Stimulated activated memory B cell treated with anti-CD40 and anti-IgM and Interleukin-4, amounts not matched to agents 10 μg/mL and 1 μg/mL and 100 μg/mL, for 72 hours (primary cell): ENCODE data around the gene FIGN.

Experiments
- ATAC-seq: fragments of 150-1000 bp; cut with Tn5 transposase; 2 replicates; pipeline ENCODE4 v1.10.0; 2021
- H3K27ac Mint-ChIP-seq: one replicate; pipeline ENCODE4 v1.8.0; 2022; ENCODE audit warnings: mild to moderate bottlenecking, mixed read lengths
- H3K27me3 Mint-ChIP-seq: one replicate; pipeline ENCODE4 v1.8.0; 2022; ENCODE audit warnings: mixed read lengths
- H3K36me3 Mint-ChIP-seq: one replicate; pipeline ENCODE4 v1.8.0; 2022; ENCODE audit warnings: mixed read lengths
- H3K4me1 Mint-ChIP-seq: one replicate; pipeline ENCODE4 v1.8.0; 2022; ENCODE audit warnings: mixed read lengths
- H3K4me3 Mint-ChIP-seq: one replicate; pipeline ENCODE4 v1.8.0; 2022; ENCODE audit warnings: mild to moderate bottlenecking, moderate library complexity, mixed read lengths
- H3K9me3 Mint-ChIP-seq: one replicate; pipeline ENCODE4 v1.8.0; 2022; ENCODE audit warnings: mixed read lengths

Gene FIGN

DNA sequence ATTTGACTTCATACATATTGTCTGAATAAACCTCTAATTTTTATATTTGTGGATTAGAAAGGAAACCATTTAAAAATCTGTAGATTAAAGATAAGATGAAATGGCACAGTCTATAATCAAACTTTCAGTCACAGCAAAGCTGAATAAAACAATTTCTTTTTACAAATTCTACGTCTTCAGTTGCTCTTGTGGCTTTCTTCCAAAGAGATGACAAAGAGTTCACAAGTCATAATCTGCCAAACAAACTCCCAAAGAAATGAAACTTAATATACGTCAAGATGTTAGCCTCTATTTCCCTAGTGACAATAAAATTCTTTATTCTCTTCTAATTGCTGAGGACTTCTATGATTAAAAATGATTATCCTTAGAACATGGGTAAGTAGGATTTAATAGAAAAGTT lies 66.3 kb downstream of the FIGN start:
- no peak for ATAC-seq
- Mint-ChIP-seq H3K4me3 (no peak overlapping the region), H3K27me3 (no peaks in the 10 kb centered on the region), H3K9me3 (no peaks in the 10 kb centered on the region), H3K27ac (no peak overlapping the region), H3K36me3 (no peaks in the 10 kb centered on the region), H3K4me1 (no peaks in the 10 kb centered on the region)

DNA sequence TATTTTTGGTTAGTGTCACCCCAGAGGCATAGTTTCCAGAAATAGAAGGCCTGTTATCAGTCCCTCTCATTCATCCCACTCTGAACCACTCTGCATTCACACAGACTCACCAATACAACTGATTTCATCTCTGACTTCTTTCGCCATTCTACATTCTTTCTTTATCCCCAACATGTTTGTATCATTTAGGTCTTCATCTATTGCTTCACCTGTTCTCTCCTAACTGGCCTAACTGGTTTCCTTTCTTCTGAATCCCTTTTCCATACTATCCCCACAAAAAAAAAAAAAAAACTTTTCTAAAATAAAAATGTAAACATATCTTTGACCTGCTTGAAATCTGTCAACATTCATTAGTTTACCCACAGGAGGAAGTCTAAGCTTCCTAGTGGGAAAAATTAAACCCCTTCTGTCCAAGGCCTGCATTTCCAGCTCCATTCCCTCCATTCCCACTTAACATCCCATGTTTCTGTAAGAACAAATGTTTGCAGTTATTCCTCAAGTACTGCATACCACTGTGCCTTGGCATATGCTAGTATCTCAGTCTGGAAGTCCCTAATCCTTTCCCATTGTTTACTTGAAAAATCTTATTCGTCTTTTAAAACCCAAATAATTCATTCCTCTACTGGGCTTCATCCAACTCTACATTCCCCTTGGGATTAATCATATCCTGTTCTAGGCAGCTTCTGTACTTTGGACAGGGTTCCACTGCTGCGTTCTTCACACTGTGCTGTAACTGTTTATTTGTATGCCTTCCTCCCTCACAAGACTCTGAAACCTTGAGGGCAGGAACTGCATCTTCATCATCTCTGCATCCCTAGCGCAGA lies 68.5 kb downstream of the FIGN start:
- Mint-ChIP-seq H3K27ac (no peak overlapping the region), H3K36me3 (no peaks in the 10 kb centered on the region), H3K9me3 (peaks cover 2% of the 10 kb centered on the region), H3K4me3 (no peak overlapping the region), H3K27me3 (no peaks in the 10 kb centered on the region), H3K4me1 (no peaks in the 10 kb centered on the region)
- no peak for ATAC-seq

DNA sequence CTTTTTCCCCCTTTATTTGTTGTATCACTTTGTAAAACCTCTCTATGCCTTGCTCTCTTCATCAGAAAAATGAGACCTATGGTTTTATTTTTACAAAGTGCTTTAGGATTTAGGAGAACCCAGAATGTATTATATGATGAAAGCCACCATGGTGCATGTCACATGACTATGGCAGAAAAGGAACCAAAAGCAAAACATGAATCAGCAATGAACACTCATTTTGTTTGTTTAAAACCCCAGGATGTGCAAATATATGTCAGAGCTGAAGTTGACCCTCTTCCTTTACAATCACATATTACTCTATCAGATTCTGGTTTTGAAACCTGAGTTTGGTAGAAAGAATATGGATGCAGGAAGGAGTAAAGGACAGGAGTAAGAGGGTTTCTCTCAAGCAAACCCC lies 70.0 kb downstream of the FIGN start:
- ATAC-seq, result no peak
- no peak overlapping the region for H3K4me3 Mint-ChIP-seq
- H3K9me3 Mint-ChIP-seq, result peaks cover 6% of the 10 kb centered on the region
- no peak overlapping the region for H3K27ac Mint-ChIP-seq
- H3K36me3 Mint-ChIP-seq, result no peaks in the 10 kb centered on the region
- H3K27me3 Mint-ChIP-seq, result no peaks in the 10 kb centered on the region
- no peaks in the 10 kb centered on the region for H3K4me1 Mint-ChIP-seq

DNA sequence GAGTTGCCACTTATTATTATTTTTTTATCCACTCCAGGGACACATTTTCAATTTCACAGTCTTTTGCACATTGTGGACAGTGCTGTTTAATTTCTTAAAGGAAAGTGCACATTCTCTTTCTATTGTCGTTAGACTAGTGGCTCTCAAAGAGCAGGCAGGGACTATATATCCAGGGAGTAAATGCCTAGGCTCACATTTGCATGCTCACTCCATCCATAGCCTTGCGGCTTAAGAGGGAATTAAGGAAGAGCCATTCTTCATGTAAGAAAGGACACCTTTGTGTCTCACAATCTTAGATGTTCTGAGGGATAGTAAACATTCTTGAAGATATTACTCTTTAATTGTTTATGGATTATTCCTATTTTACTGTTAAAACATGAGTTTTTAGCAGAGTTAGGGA lies 70.8 kb downstream of the FIGN start:
- H3K27ac Mint-ChIP-seq, result no peak overlapping the region
- ATAC-seq, result no peak
- H3K36me3 Mint-ChIP-seq, result no peaks in the 10 kb centered on the region
- no peak overlapping the region for H3K4me3 Mint-ChIP-seq
- peaks cover 6% of the 10 kb centered on the region for H3K9me3 Mint-ChIP-seq
- H3K4me1 Mint-ChIP-seq, result no peaks in the 10 kb centered on the region
- H3K27me3 Mint-ChIP-seq, result no peaks in the 10 kb centered on the region

DNA sequence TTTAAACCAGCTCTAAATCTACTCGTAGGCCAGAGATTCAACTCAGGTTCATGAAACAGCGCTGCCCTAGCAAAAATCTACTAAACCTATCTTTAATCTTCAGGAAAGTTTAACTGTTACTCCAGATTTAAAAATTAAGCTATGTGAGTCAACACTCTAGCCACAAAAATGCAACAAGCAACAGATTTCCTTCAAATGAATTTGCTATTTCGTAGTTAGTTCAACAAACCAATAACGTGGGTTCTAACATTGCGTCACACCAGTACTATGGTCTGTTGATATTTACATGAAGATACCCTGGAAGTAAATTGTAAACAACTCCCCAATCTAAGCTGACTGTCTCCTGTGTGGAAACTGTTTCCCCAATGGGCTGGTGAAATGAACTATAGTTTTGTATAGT lies 71.2 kb downstream of the FIGN start:
- ATAC-seq, result no peak
- Mint-ChIP-seq H3K4me1 (no peaks in the 10 kb centered on the region), H3K9me3 (peaks cover 6% of the 10 kb centered on the region), H3K27me3 (no peaks in the 10 kb centered on the region), H3K27ac (no peak overlapping the region), H3K36me3 (no peaks in the 10 kb centered on the region), H3K4me3 (no peak overlapping the region)

DNA sequence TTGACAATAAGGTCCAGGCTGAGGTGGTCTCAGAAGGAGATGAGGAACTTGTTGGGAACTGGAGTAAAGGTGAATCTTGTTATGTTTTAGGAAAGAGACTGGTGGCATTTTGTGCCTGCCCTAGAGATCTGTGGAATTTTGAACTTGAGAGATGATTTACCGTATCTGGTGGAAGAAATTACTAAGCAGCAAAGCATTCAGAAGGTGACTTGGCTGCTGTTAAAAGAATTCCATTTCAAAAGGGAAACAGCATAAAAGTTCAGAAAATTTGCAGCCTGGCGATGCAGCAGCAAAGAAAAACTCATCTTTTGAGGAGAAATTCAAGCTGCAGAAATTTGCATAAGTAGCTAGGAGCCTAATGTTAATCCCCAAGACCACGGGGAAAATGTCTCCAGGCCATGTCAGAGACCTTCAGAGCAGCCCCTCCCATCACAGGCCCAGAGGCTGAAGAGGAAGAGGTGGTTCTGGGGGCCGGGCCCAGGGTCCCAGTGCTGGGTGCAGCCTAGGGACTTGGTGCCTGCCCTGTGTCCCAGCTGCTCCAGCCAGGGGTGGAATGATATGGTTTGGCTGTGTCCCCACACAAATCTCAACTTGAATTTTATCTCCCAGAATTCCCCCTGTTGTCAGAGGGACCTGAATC lies 73.5 kb downstream of the FIGN start:
- Mint-ChIP-seq H3K9me3 (peaks cover 6% of the 10 kb centered on the region), H3K36me3 (no peaks in the 10 kb centered on the region), H3K4me1 (no peaks in the 10 kb centered on the region), H3K4me3 (no peak overlapping the region), H3K27me3 (no peaks in the 10 kb centered on the region), H3K27ac (no peak overlapping the region)
- no peak for ATAC-seq

DNA sequence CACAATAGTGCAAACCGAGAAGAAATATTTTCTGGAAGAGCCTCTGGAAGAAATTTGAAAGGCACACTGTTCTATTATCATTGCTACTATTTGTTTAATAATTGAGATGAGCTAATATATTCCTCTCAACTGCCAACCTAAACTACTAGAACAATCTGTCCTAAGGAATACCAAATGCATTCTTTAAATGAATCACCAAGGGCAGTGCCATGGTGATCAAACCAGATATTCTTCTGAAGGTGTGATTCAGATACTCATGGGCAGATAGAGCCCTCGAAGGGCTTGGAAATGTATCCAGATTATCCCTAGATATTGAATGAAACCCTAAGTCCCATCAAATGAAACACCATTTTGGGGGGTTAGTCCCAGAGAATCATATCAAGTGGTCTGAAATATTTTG lies 76.6 kb downstream of the FIGN start:
- H3K36me3 Mint-ChIP-seq, result no peaks in the 10 kb centered on the region
- ATAC-seq, result no peak

DNA sequence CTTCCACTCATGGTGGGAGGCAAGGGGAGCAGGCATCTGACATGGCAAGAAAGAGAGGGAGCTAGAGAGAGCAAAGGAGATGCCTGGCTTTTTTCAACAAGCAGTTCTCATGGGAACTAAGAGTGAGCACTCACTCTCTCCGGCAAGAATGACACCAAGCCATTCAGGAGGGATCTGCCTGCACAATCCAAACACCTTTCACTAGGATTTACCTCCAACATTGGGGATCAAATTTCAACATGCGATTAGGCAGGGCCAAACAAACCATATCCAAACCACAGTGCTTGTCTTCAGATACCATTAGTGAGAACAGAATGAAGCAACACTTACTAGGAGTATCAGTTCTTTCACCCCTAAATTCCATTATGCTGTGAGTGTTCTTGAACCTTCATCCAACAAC lies 77.3 kb downstream of the FIGN start:
- Mint-ChIP-seq H3K36me3 (no peaks in the 10 kb centered on the region), H3K27ac (no peak overlapping the region), H3K4me1 (no peaks in the 10 kb centered on the region), H3K4me3 (no peak overlapping the region), H3K27me3 (no peaks in the 10 kb centered on the region), H3K9me3 (peaks cover 4% of the 10 kb centered on the region)
- no peak for ATAC-seq

More for the DNA sequence above, 76.6 kb downstream of the FIGN start:
- H3K27ac Mint-ChIP-seq, result no peak overlapping the region
- no peaks in the 10 kb centered on the region for H3K27me3 Mint-ChIP-seq
- no peaks in the 10 kb centered on the region for H3K4me1 Mint-ChIP-seq
- no peak overlapping the region for H3K4me3 Mint-ChIP-seq
- peaks cover 6% of the 10 kb centered on the region for H3K9me3 Mint-ChIP-seq

DNA sequence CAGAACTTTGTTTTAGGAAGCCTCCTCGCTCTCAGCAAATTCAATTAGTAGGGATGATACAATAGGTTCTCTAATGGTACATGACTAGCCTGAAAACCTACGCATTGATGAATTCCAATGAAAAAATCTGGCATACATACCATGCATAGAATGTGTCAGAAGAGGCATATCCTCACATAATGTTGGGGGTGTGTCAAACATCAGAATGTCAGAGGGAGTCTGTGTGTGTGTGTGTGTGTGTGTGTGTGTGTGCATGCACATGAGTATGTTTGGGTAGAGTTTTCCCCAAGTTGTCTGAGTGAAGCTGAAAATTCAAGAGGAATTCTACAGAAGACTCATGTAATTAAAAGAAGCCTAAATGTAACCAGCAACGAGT lies 78.5 kb downstream of the FIGN start:
- Mint-ChIP-seq H3K4me1 (no peaks in the 10 kb centered on the region), H3K9me3 (peaks cover 4% of the 10 kb centered on the region), H3K27me3 (no peaks in the 10 kb centered on the region), H3K4me3 (no peak overlapping the region), H3K27ac (no peak overlapping the region), H3K36me3 (no peaks in the 10 kb centered on the region)
- no peak for ATAC-seq

DNA sequence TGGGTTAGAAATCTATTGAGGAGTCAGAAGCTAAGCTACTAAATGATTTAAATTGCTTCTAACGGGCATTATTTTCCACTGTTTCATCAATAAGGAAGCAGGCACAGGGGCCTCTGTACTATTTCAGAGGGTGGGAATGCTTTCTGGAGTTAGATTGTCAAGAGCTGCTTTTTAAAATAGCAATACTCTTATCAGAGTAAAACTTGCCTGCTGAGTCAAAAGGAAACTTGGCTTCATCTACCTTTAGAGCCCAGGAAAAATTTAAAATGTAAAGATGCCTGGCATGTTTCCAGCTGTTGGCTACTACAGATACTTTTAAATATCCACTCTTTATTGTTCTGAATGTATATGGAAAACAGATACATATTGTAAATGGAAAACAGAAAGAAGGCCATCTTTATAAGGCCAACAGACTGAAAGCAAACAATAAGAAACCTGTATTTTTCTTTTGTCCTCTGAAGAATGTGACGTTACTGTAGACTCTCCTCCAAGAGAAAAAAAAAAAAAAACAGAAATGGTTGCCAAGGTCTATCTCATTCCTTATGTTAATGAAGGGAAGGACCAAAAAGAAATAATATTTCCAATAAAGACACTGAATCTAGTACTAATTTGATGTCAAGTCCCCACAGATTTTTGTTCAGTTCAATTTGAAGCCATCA lies 79.1 kb downstream of the FIGN start:
- no peaks in the 10 kb centered on the region for H3K27me3 Mint-ChIP-seq
- ATAC-seq, result no peak
- H3K9me3 Mint-ChIP-seq, result peaks cover 1% of the 10 kb centered on the region
- no peak overlapping the region for H3K27ac Mint-ChIP-seq
- no peaks in the 10 kb centered on the region for H3K36me3 Mint-ChIP-seq
- no peaks in the 10 kb centered on the region for H3K4me1 Mint-ChIP-seq
- no peak overlapping the region for H3K4me3 Mint-ChIP-seq

DNA sequence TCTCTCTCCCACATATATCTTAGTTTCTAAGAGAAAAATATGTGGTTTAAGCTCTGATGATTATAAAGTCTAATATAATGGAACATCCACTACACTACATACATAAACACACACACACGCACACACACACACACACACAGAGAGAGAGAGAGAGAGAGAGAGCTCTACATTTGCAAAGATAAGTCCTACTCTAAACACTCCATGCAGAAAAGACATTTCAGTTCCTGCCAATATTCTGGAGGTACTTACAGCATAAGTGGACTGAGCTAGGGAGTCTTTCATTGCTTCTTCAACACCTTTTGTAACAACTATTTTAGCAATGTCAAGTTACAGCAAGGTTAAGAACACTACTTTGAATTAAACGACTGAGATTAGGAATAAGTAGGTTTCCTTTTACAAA lies 80.1 kb downstream of the FIGN start:
- H3K27ac Mint-ChIP-seq, result no peak overlapping the region
- no peaks in the 10 kb centered on the region for H3K36me3 Mint-ChIP-seq
- no peaks in the 10 kb centered on the region for H3K4me1 Mint-ChIP-seq
- ATAC-seq, result no peak
- no peaks in the 10 kb centered on the region for H3K9me3 Mint-ChIP-seq
- H3K4me3 Mint-ChIP-seq, result no peak overlapping the region
- no peaks in the 10 kb centered on the region for H3K27me3 Mint-ChIP-seq

DNA sequence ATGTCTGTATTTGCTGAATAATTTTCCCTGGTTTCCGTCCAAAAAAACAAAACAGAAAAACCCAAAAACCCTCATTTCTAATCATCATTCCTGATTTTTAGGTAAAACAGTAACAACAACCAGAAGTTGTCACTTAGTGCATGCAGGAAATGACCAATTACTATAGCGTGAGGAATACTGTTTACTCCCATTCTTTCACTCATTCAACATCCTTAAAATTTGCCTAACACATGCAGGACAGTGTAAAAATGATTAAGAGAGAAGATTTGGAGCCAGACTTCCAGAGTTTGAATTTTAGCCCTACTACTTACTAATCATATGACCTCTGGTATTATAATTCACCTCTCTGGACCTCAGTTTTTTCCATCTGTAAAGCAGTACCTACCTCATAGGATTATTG lies 83.1 kb downstream of the FIGN start:
- Mint-ChIP-seq H3K4me1 (no peaks in the 10 kb centered on the region), H3K27ac (no peak overlapping the region), H3K4me3 (no peak overlapping the region), H3K9me3 (no peaks in the 10 kb centered on the region), H3K36me3 (no peaks in the 10 kb centered on the region), H3K27me3 (no peaks in the 10 kb centered on the region)
- no peak for ATAC-seq

DNA sequence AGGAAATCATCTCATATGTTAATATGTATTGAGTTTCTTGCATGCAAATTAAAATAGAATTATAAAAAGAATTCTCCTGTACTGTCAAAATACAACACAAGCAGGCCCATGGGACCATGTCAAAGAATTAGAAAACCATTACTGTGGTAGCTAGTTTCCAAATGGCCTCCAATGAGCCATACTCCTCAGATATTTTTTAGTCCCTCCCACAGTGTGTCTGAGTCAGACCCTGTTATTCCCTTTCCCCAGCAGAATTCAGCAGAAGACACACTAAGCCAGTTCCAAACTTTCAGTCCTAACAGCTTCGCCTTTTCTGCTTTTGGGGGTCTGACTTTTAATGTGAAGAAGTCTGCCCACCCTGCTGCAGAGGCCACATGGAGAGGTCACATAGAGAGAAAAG lies 86.7 kb downstream of the FIGN start:
- H3K27ac Mint-ChIP-seq, result no peak overlapping the region
- ATAC-seq, result no peak
- no peaks in the 10 kb centered on the region for H3K9me3 Mint-ChIP-seq
- H3K27me3 Mint-ChIP-seq, result no peaks in the 10 kb centered on the region
- no peaks in the 10 kb centered on the region for H3K36me3 Mint-ChIP-seq
- H3K4me1 Mint-ChIP-seq, result no peaks in the 10 kb centered on the region
- H3K4me3 Mint-ChIP-seq, result no peak overlapping the region

DNA sequence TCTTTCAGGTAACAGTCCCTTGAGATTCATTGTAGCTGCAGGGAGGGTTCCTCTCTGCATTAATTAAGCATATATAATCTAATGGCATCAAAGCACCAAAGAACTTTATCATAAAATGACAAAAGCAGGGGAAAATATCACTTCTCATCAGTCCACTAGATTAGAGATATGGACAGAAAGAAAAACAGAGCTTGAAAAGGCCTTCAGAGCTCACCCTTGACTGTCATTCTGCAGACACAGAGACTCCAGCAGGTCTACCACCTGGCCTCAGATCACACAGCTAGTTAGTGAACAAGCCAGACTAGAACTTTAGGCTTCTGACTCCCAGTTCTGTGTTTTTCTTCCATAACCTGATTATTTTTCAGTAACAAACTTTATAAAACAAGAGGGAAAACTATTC lies 88.5 kb downstream of the FIGN start:
- Mint-ChIP-seq H3K27me3 (no peaks in the 10 kb centered on the region), H3K4me3 (no peak overlapping the region), H3K9me3 (no peaks in the 10 kb centered on the region), H3K36me3 (no peaks in the 10 kb centered on the region), H3K27ac (no peak overlapping the region), H3K4me1 (no peaks in the 10 kb centered on the region)
- no peak for ATAC-seq

DNA sequence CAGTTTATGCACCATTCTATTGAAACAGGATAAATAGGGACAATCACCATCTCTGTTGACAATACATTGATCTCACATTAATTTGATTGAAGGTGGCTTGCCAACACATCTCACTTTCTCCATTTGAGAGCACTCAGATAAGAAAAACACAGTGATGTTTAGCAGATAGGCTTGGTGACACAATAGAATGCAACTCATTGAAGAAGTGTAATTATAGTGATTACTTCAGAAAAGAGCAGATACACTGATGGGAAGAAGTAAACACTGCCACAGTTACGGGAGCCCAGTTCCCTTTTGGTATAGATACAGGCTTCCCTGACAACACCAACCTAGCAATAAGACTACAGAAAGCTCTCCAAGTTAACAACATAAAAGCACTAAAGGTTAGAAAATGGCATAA lies 89.1 kb downstream of the FIGN start:
- H3K27ac Mint-ChIP-seq, result no peak overlapping the region
- no peak for ATAC-seq
- H3K4me3 Mint-ChIP-seq, result no peak overlapping the region
- no peaks in the 10 kb centered on the region for H3K4me1 Mint-ChIP-seq
- no peaks in the 10 kb centered on the region for H3K27me3 Mint-ChIP-seq
- no peaks in the 10 kb centered on the region for H3K9me3 Mint-ChIP-seq
- H3K36me3 Mint-ChIP-seq, result no peaks in the 10 kb centered on the region

DNA sequence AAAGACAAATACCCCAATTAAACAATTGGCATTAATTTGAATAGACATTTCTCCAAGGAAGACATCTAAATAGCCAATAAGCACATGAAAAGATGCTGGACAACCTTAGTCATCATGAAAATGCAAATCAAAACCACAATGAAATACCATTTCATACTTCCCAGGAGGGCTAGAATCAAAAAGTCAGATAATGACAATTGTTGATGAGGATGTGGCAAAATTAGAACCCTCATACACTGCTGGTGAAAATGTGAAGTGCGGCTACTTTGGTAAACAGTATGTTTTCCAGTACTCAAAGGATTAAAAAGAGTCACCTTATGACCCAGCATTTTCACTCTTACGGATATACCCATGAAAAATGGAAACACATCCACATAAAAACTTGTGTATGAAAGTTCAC lies 91.6 kb downstream of the FIGN start:
- H3K4me3 Mint-ChIP-seq, result no peak overlapping the region

More for the DNA sequence above, 91.6 kb downstream of the FIGN start:
- no peaks in the 10 kb centered on the region for H3K36me3 Mint-ChIP-seq
- H3K9me3 Mint-ChIP-seq, result no peaks in the 10 kb centered on the region
- no peak for ATAC-seq
- no peaks in the 10 kb centered on the region for H3K27me3 Mint-ChIP-seq
- H3K4me1 Mint-ChIP-seq, result no peaks in the 10 kb centered on the region
- no peak overlapping the region for H3K27ac Mint-ChIP-seq
